HG02938 (cell line): Measurements from ENCODE around the gene MRPL36.
"Not testable (repeated sequence)": the region's sequence is repeated elsewhere in the genome, so short reads cannot be mapped to it uniquely, and the experiment has no call there.

Experiments used
- ATAC-seq: cut with Tn5 transposase; IDR thresholded peaks from one replicate; pipeline ENCODE4 v1.9.1; 2021; ENCODE audit warnings: mild to moderate bottlenecking, moderate library complexity; ENCODE audit not compliant: unreplicated experiment

Gene MRPL36

GRCh38 chr5:1832511-1833250, 33.0 kb upstream of the MRPL36 start:
- ATAC-seq, result no peak

GRCh38 chr5:1831677-1832313, 32.2 kb upstream of the MRPL36 start:
- no peak for ATAC-seq

- ATAC-seq, result no peak
Observed at GRCh38 chr5:1831257-1831656, 31.6 kb upstream of the MRPL36 start.

- ATAC-seq, result no peak
Observed at GRCh38 chr5:1830571-1831228, 31.1 kb upstream of the MRPL36 start.

- no peak for ATAC-seq
Observed at GRCh38 chr5:1827886-1828397, 28.3 kb upstream of the MRPL36 start.

- ATAC-seq, result no peak
Observed at GRCh38 chr5:1827025-1827885, 27.6 kb upstream of the MRPL36 start.

- ATAC-seq, result no peak
Observed at GRCh38 chr5:1826235-1826980, 26.8 kb upstream of the MRPL36 start.

- ATAC-seq, result no peak
Observed at GRCh38 chr5:1824903-1825841, 25.5 kb upstream of the MRPL36 start.

GRCh38 chr5:1824109-1824821, 24.6 kb upstream of the MRPL36 start:
- no peak for ATAC-seq

GRCh38 chr5:1823381-1824034, 23.9 kb upstream of the MRPL36 start:
- ATAC-seq, result no peak

GRCh38 chr5:1821862-1822261, 22.2 kb upstream of the MRPL36 start:
- no peak for ATAC-seq

- no peak for ATAC-seq
Observed at GRCh38 chr5:1820926-1821325, 21.3 kb upstream of the MRPL36 start.

GRCh38 chr5:1820381-1820780, 20.7 kb upstream of the MRPL36 start:
- no peak for ATAC-seq

- ATAC-seq, result no peak
Observed at GRCh38 chr5:1819458-1819857, 19.8 kb upstream of the MRPL36 start.

- ATAC-seq, result no peak
Observed at GRCh38 chr5:1818784-1819183, 19.1 kb upstream of the MRPL36 start.

- no peak for ATAC-seq
Observed at GRCh38 chr5:1817261-1818043, 17.8 kb upstream of the MRPL36 start.

GRCh38 chr5:1816495-1817089, 17.0 kb upstream of the MRPL36 start:
- not testable (repeated sequence) for ATAC-seq
